Measurements from ENCODE around the gene TNS4. TPM values are rescaled to one million over a fixed set of nuclear protein-coding genes. Genes with fewer than 3 reads are reported as not detected.

TNS4 gene
- total RNA-seq, 1 experiment from 2014 or later, result 127 TPM

DNA sequence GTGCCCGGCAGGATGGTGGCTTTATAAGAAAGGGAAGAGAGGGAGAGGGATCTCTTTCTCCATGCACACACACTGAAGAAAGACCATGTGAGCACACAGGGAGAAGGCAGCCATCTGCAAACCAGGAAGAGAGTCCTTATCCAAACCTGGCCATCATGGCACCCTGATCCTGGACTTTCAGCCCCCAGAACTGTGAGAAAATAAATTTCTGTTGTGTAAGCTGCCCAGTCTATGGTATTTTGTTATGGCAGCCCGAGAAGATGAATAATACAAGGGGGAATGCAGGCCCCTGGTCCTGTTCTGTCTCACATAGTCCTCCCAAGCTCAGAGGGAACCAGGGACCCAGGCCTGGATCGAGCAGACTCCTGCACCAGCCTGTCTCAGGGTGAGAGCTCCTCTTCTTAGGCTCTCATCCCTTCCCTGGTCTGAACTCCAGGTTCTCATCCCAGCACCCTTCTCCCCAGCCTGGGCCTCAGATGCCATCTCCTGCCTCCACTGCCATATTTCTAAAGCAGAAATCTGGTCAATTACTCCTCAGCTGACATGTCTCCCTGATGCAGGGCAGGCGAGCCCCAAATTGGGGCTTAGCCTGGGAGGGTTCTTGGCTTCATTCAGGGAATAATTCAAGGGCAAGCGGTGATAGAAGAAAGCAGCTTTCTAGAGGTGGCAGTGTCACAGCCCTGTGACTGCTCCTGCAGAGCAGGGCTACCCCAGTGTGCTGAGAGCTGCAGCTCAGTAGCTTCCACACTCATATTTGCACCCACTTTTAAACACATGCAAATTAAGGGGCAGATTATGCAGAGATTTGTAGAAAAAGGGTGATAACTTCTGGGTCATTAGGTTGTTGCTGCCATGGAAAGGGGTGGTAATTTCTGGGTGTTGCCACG lies 29.3 kb downstream of the TNS4 start:
- POLR2A ChIA-PET (ENCODE audit: unreplicated experiment), result no interaction called here
- Histone ChIP-seq H3K4me3 (ENCODE audit: low read length) (no peak overlapping the region), H3K4me1 (ENCODE audit: insufficient read depth, low read length) (no peaks in the 10 kb centered on the region), H3K27ac (ENCODE audit: low read length) (no peak overlapping the region), H3K9ac (ENCODE audit: low read length) (no peak overlapping the region), H3K27me3 (ENCODE audit: low read length) (no peaks in the 10 kb centered on the region), H3K9me3 (ENCODE audit: low read length) (no peaks in the 10 kb centered on the region), H3F3A (ENCODE audit: low read length, unreplicated experiment) (no peaks in the 10 kb centered on the region), H2AFZ (ENCODE audit: low read length) (no peak overlapping the region), H3K36me3 (ENCODE audit: low read depth, low read length) (0 out of 2 replicates have a peak, but pooled peaks cover 1% of the 10 kb centered on the region), H3K4me2 (ENCODE audit: low read length) (no peak overlapping the region), H3K79me2 (ENCODE audit: low read length) (no peaks in the 10 kb centered on the region), H3K9me2 (replicated peaks; ENCODE audit: low read length) (no peaks in the 10 kb centered on the region), H4K20me1 (ENCODE audit: low read length) (no peaks in the 10 kb centered on the region)
- ATAC-seq (no peak), DNase-seq (no peak)
- no peak for TF ChIP-seq EZH2 (IDR thresholded peaks at IDR 0.05; ENCODE audit: low read length, unreplicated experiment)
- TF ChIP-seq EZH2phosphoT487 (IDR thresholded peaks at IDR 0.05; ENCODE audit: borderline replicate concordance, low read length), result no peak
- TF ChIP-seq, protein P1, sequence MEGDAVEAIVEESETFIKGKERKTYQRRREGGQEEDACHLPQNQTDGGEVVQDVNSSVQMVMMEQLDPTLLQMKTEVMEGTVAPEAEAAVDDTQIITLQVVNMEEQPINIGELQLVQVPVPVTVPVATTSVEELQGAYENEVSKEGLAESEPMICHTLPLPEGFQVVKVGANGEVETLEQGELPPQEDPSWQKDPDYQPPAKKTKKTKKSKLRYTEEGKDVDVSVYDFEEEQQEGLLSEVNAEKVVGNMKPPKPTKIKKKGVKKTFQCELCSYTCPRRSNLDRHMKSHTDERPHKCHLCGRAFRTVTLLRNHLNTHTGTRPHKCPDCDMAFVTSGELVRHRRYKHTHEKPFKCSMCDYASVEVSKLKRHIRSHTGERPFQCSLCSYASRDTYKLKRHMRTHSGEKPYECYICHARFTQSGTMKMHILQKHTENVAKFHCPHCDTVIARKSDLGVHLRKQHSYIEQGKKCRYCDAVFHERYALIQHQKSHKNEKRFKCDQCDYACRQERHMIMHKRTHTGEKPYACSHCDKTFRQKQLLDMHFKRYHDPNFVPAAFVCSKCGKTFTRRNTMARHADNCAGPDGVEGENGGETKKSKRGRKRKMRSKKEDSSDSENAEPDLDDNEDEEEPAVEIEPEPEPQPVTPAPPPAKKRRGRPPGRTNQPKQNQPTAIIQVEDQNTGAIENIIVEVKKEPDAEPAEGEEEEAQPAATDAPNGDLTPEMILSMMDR (conservative IDR thresholded peaks at IDR 0.05; ENCODE audit: low read depth, low read length), result no peak
- intact Hi-C loops (cut with micrococcal nuclease), result no loop called here
- BruUV-seq (replicated peaks), result no TSS peak
- CTCF ChIA-PET, result no interaction called here

DNA sequence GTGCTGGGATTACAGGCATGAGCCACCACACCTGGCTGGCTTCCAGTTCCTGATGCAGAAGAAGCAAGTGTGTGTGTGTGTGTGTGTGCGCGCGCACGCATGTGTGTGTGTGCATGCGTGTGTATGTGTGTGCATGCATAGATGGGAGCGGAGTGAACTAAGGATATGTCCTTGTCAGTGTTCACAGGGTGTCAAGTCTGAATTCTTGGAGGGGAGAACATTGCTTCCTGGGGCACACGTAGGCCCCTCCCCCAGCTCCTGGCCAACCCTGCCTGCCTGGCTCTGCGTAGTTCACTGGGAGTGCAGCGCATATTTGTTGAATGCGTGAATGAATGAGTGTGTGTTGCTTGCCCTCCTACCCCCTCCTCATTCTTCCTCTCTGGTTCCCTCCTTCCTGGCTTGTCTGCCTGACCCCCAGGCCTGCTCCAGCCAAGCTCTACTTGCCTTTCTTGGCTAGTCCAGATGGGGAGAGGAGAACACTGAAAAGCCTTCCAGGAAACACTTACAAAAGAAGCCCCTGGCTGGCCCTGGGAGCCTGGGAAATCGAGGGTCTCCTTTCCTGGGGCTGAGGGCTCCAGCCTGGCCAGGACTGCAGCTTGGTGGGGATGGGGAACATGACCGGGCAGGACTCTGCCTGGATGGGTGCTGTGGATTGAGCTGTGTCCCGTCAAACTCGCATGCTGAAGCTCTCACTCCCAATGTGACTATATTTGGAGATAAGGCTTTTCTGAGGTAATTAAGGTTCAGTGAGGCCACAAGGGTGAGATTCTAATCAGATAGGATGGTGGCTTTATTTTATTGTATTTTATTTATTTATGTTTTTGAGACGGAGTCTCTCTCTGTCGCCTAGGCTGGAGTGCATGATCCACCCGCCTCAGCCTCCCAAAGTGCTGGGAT lies 30.2 kb downstream of the TNS4 start:
- Histone ChIP-seq H3F3A (ENCODE audit: low read length, unreplicated experiment) (no peaks in the 10 kb centered on the region), H3K4me2 (ENCODE audit: low read length) (no peak overlapping the region), H3K79me2 (ENCODE audit: low read length) (no peaks in the 10 kb centered on the region), H3K27ac (ENCODE audit: low read length) (no peak overlapping the region), H3K27me3 (ENCODE audit: low read length) (no peaks in the 10 kb centered on the region), H3K4me3 (ENCODE audit: low read length) (no peak overlapping the region), H4K20me1 (ENCODE audit: low read length) (no peaks in the 10 kb centered on the region), H2AFZ (ENCODE audit: low read length) (no peak overlapping the region), H3K9me2 (replicated peaks; ENCODE audit: low read length) (no peaks in the 10 kb centered on the region), H3K9ac (ENCODE audit: low read length) (no peak overlapping the region), H3K9me3 (ENCODE audit: low read length) (no peaks in the 10 kb centered on the region), H3K4me1 (ENCODE audit: insufficient read depth, low read length) (no peaks in the 10 kb centered on the region), H3K36me3 (ENCODE audit: low read depth, low read length) (no peaks in the 10 kb centered on the region)
- no peak for ATAC-seq
- CTCF ChIA-PET, result no interaction called here
- TF ChIP-seq, protein P1 (conservative IDR thresholded peaks at IDR 0.05; ENCODE audit: low read depth, low read length), result no peak
- TF ChIP-seq EZH2 (IDR thresholded peaks at IDR 0.05; ENCODE audit: low read length, unreplicated experiment) (no peak), EZH2phosphoT487 (IDR thresholded peaks at IDR 0.05; ENCODE audit: borderline replicate concordance, low read length) (no peak)
- peak; percentile 12 for DNase-seq
- BruUV-seq (replicated peaks), result no TSS peak
- POLR2A ChIA-PET (ENCODE audit: unreplicated experiment), result no interaction called here
- intact Hi-C loops (cut with micrococcal nuclease), result no loop called here
